Fibroblast of peridontal ligament (primary cell): Measurements from ENCODE around the gene TIPRL.
"Not testable (repeated sequence)": the region's sequence is repeated elsewhere in the genome, so short reads cannot be mapped to it uniquely, and the experiment has no call there.

Experiments
- DNase-seq: peaks from one replicate; pipeline ENCODE4 v3.0.0-alpha.2; 2010; ENCODE audit errors: extremely low read depth

The TIPRL gene

GRCh38 chr1:168159251-168159650, 19.5 kb upstream of the TIPRL start:
- peak; percentile 40 for DNase-seq

GRCh38 chr1:168159979-168160378, 18.8 kb upstream of the TIPRL start:
- no peak for DNase-seq

- DNase-seq, result no peak
These were observed 17.3 kb upstream of the TIPRL start for GRCh38 chr1:168161459-168161858.

GRCh38 chr1:168163670-168164069, 15.1 kb upstream of the TIPRL start:
- no peak for DNase-seq

- DNase-seq, result no peak
These were observed 14.0 kb upstream of the TIPRL start for GRCh38 chr1:168164771-168165170.

GRCh38 chr1:168167806-168168205, 11.0 kb upstream of the TIPRL start:
- DNase-seq, result peak; percentile 11

GRCh38 chr1:168170564-168171508, 7.9 kb upstream of the TIPRL start:
- DNase-seq, result no peak

- DNase-seq, result no peak
These were observed 6.4 kb upstream of the TIPRL start for GRCh38 chr1:168172250-168172915.

- no peak for DNase-seq
These were observed 530 bp upstream of the TIPRL start for GRCh38 chr1:168178227-168178637.

GRCh38 chr1:168179438-168180147, 831 bp downstream of the TIPRL start:
- DNase-seq, result peak; percentile 28

- DNase-seq, result no peak
These were observed 1.4 kb downstream of the TIPRL start for GRCh38 chr1:168180148-168180524.

- not testable (repeated sequence) for DNase-seq
These were observed 2.4 kb downstream of the TIPRL start for GRCh38 chr1:168181063-168181720.

GRCh38 chr1:168187177-168187576, 8.4 kb downstream of the TIPRL start:
- DNase-seq, result no peak

GRCh38 chr1:168190403-168190802, 11.6 kb downstream of the TIPRL start:
- DNase-seq, result no peak

- no peak for DNase-seq
These were observed 16.7 kb downstream of the TIPRL start for GRCh38 chr1:168195199-168196135.

- no peak for DNase-seq
These were observed 20.3 kb downstream of the TIPRL start for GRCh38 chr1:168199056-168199455.

- peak; percentile 98 for DNase-seq
These were observed 24.3 kb downstream of the TIPRL start for GRCh38 chr1:168202941-168203654.

- peak; percentile 78 for DNase-seq
These were observed 27.3 kb downstream of the TIPRL start for GRCh38 chr1:168206111-168206510.

- DNase-seq, result not testable (repeated sequence)
These were observed 28.9 kb downstream of the TIPRL start for GRCh38 chr1:168207673-168208072.

GRCh38 chr1:168210312-168210711, 31.6 kb downstream of the TIPRL start:
- no peak for DNase-seq
